IMR-90 (cell line): ENCODE data around the gene RNASE1. TPM values are rescaled to one million over a fixed set of nuclear protein-coding genes. Genes with fewer than 3 reads are reported as not detected.

Experiments
- ATAC-seq: fragments of 200-7000 bp; cut with Tn5 transposase; 2 replicates; pipeline ENCODE4 v1.9.1; 2020; ENCODE audit warnings: low read depth, mild to moderate bottlenecking, moderate library complexity
- BruUV-seq: library from RNA; stranded (reverse); fragments of 400-500 nt; replicated peaks from 2 replicates; lab custom pipeline; 2021; lab: Mats Ljungman, UMichigan
- CTCF ChIA-PET: fragments of 300-600 bp; formaldehyde crosslinking; extraction: SDS; loops from one replicate; lab custom pipeline; 2021; ENCODE audit warnings: antibody characterized with exemption; lab: Yijun Ruan, JAX
- POLR2A ChIA-PET: fragments of 300-600 bp; sonication (Branson Sonifier 250); formaldehyde crosslinking; loops from one replicate; lab custom pipeline; 2022; ENCODE audit warnings: antibody characterized with exemption; ENCODE audit not compliant: unreplicated experiment; lab: Charles Lee
- DNase-seq: peaks from one replicate; pipeline ENCODE4 v3.0.0; 2013
- H2AFZ ChIP-seq: replicated peaks from 2 replicates; pipeline ENCODE3; 2013; ENCODE audit warnings: low read length, mild to moderate bottlenecking; ENCODE audit not compliant: poor library complexity
- H2AK5ac ChIP-seq: 2 replicates; pipeline ENCODE4 v1.6.1; 2013; ENCODE audit warnings: low read depth, low read length, inconsistent platforms
- H2AK9ac ChIP-seq: replicated peaks from 2 replicates; pipeline ENCODE3; 2013; ENCODE audit warnings: mild to moderate bottlenecking, low read depth, low read length, moderate library complexity; ENCODE audit not compliant: poor library complexity
- H2BK120ac ChIP-seq: 2 replicates; pipeline ENCODE4 v1.6.1; 2013; ENCODE audit warnings: low read depth, low read length, inconsistent platforms
- H2BK15ac ChIP-seq: 3 replicates; pipeline ENCODE4 v1.6.1; 2013; ENCODE audit warnings: low read depth, low read length, inconsistent platforms
- H2BK20ac ChIP-seq: 2 replicates; pipeline ENCODE4 v1.6.1; 2013; ENCODE audit warnings: low read depth, mild to moderate bottlenecking, inconsistent platforms, low read length, moderate library complexity
- H2BK5ac ChIP-seq: 2 replicates; pipeline ENCODE4 v1.6.1; 2013; ENCODE audit warnings: mild to moderate bottlenecking, low read depth, low read length, inconsistent platforms; ENCODE audit not compliant: poor library complexity, severe bottlenecking
- H3K14ac ChIP-seq: replicated peaks from 2 replicates; pipeline ENCODE4 v1.6.1; 2013; ENCODE audit warnings: low read depth, low read length, inconsistent platforms
- H3K18ac ChIP-seq: 2 replicates; pipeline ENCODE4 v1.6.1; 2013; ENCODE audit warnings: low read depth, low read length, control low read depth
- H3K23ac ChIP-seq: 2 replicates; pipeline ENCODE4 v1.6.1; 2013; ENCODE audit warnings: low read depth, low read length, inconsistent platforms
- H3K27ac ChIP-seq: 2 replicates; pipeline ENCODE4 v1.5.1; 2013; ENCODE audit warnings: mild to moderate bottlenecking, control low read depth, low read length; ENCODE audit not compliant: insufficient read depth
- H3K27me3 ChIP-seq: 2 replicates; pipeline ENCODE4 v1.6.1; 2013; ENCODE audit warnings: low read length; ENCODE audit not compliant: control insufficient read depth, insufficient read depth
- H3K36me3 ChIP-seq: 2 replicates; pipeline ENCODE4 v1.6.1; 2013; ENCODE audit warnings: low read length, mixed read lengths; ENCODE audit not compliant: control insufficient read depth, insufficient read depth
- H3K4ac ChIP-seq: 2 replicates; pipeline ENCODE4 v1.6.1; 2013; ENCODE audit warnings: low read depth, low read length, inconsistent platforms
- H3K4me1 ChIP-seq: 2 replicates; pipeline ENCODE4 v1.6.1; 2013; ENCODE audit warnings: low read length, mixed read lengths; ENCODE audit not compliant: control insufficient read depth, insufficient read depth
- H3K4me2 ChIP-seq: 2 replicates; pipeline ENCODE4 v1.6.1; 2013; ENCODE audit warnings: low read depth, mild to moderate bottlenecking, control low read depth, low read length, moderate library complexity
- H3K4me3 ChIP-seq: 2 replicates; pipeline ENCODE4 v1.5.1; 2013; ENCODE audit warnings: low read depth, mild to moderate bottlenecking, control low read depth, low read length, moderate library complexity; ENCODE audit not compliant: insufficient read depth
- H3K56ac ChIP-seq: 2 replicates; pipeline ENCODE4 v1.6.1; 2013; ENCODE audit warnings: low read length, inconsistent platforms; ENCODE audit not compliant: insufficient read depth; ENCODE audit errors: extremely low read depth
- H3K79me1 ChIP-seq, 2 experiments: 2 replicates each; pipeline ENCODE4 v1.6.1; 2013; ENCODE audit warnings: low read length in 2 of 2, inconsistent platforms in 1 of 2, low read depth in 1 of 2
- H3K9ac ChIP-seq: 2 replicates; pipeline ENCODE4 v1.6.1; 2013; ENCODE audit warnings: low read depth, low read length, control low read depth
- H3K9me1 ChIP-seq: 2 replicates; pipeline ENCODE4 v1.6.1; 2013; ENCODE audit warnings: low read length, inconsistent platforms; ENCODE audit not compliant: insufficient read depth
- H3K9me3 ChIP-seq: 2 replicates; pipeline ENCODE4 v1.6.1; 2013; ENCODE audit warnings: low read length; ENCODE audit not compliant: control insufficient read depth, insufficient read depth
- H4K20me1 ChIP-seq: 2 replicates; pipeline ENCODE4 v1.6.1; 2013; ENCODE audit warnings: low read length, inconsistent platforms; ENCODE audit not compliant: insufficient read depth
- H4K5ac ChIP-seq: 2 replicates; pipeline ENCODE4 v1.6.1; 2013; ENCODE audit warnings: mild to moderate bottlenecking, low read depth, low read length, control low read depth
- H4K8ac ChIP-seq, 2 experiments: 2 replicates each; pipeline ENCODE4 v1.6.1; 2013; ENCODE audit warnings: low read depth in 2 of 2, low read length in 2 of 2, control low read depth in 1 of 2, inconsistent platforms in 1 of 2
- H4K91ac ChIP-seq: 2 replicates; pipeline ENCODE4 v1.6.1; 2013; ENCODE audit warnings: low read depth, low read length, inconsistent platforms; ENCODE audit not compliant: insufficient read depth
- BHLHE40 ChIP-seq: fragments of 150-350 bp; IDR thresholded peaks from 2 replicates; pipeline ENCODE4 v1.6.1; 2016; ENCODE audit warnings: mild to moderate bottlenecking, low read depth, low read length
- CEBPB ChIP-seq: IDR thresholded peaks from 2 replicates; pipeline ENCODE4 v1.6.1; 2012; ENCODE audit warnings: low read depth, low read length, improper control_type of control experiment
- CHD1 ChIP-seq: IDR thresholded peaks from 2 replicates; pipeline ENCODE4 v1.6.1; 2012; ENCODE audit warnings: low read depth, low read length, improper control_type of control experiment
- CTCF ChIP-seq: conservative IDR thresholded peaks from 2 replicates; pipeline ENCODE4 v1.5.1; 2012; ENCODE audit warnings: mild to moderate bottlenecking, low read depth, low read length, improper control_type of control experiment
- ELK1 ChIP-seq: fragments of 150-350 bp; IDR thresholded peaks from 2 replicates; pipeline ENCODE4 v1.6.1; 2016; ENCODE audit warnings: low read depth, mild to moderate bottlenecking, low read length, moderate library complexity, borderline replicate concordance
- FOS ChIP-seq: fragments of 150-350 bp; IDR thresholded peaks from 2 replicates; pipeline ENCODE4 v1.6.1; 2016; ENCODE audit warnings: low read depth, low read length
- MAFK ChIP-seq: IDR thresholded peaks from 2 replicates; pipeline ENCODE4 v1.6.1; 2012; ENCODE audit warnings: low read depth, low read length, improper control_type of control experiment
- MAZ ChIP-seq: IDR thresholded peaks from 2 replicates; pipeline ENCODE4 v1.6.1; 2012; ENCODE audit warnings: low read depth, mild to moderate bottlenecking, low read length, improper control_type of control experiment, moderate library complexity, borderline replicate concordance
- MXI1 ChIP-seq: IDR thresholded peaks from 2 replicates; pipeline ENCODE4 v1.6.1; 2012; ENCODE audit warnings: low read depth, mild to moderate bottlenecking, low read length, moderate library complexity, borderline replicate concordance
- NFE2L2 ChIP-seq: fragments of 150-350 bp; IDR thresholded peaks from 2 replicates; pipeline ENCODE4 v1.6.1; 2016; ENCODE audit warnings: low read depth, mild to moderate bottlenecking, low read length
- POLR2A ChIP-seq: IDR thresholded peaks from 2 replicates; pipeline ENCODE4 v1.6.1; 2012; ENCODE audit warnings: mild to moderate bottlenecking, low read depth, low read length
- RAD21 ChIP-seq: IDR thresholded peaks from 2 replicates; pipeline ENCODE4 v1.6.1; 2012; ENCODE audit warnings: low read length, improper control_type of control experiment
- RCOR1 ChIP-seq: IDR thresholded peaks from 2 replicates; pipeline ENCODE4 v1.6.1; 2012; ENCODE audit warnings: mild to moderate bottlenecking, low read length, improper control_type of control experiment; ENCODE audit not compliant: insufficient replicate concordance
- RFX5 ChIP-seq: IDR thresholded peaks from 2 replicates; pipeline ENCODE4 v1.8.0; 2012; ENCODE audit warnings: low read depth, mild to moderate bottlenecking, low read length, moderate library complexity
- SMC3 ChIP-seq: fragments of 150-350 bp; IDR thresholded peaks from 2 replicates; pipeline ENCODE4 v1.6.1; 2016; ENCODE audit warnings: low read depth, mild to moderate bottlenecking, antibody characterized with exemption, low read length, moderate library complexity
- USF2 ChIP-seq: fragments of 150-350 bp; IDR thresholded peaks from 2 replicates; pipeline ENCODE4 v1.6.1; 2017; ENCODE audit warnings: mild to moderate bottlenecking, antibody characterized with exemption, low read length, low read depth
- WGBS, 2 experiments: methylation state at CpG; one replicate each; pipeline versions ENCODE4 v1.1.5 to v1.1.7; 2013; ENCODE audit warnings: missing lambda C conversion rate in 2 of 2; ENCODE audit not compliant: insufficient read length in 1 of 2; ENCODE audit errors: extremely low coverage in 2 of 2; 5-methylcytosine and 5-hydroxymethylcytosine counted together
- dilution Hi-C: fragments of 300-500 bp; cut with HindIII; formaldehyde crosslinking; loops from one replicate; pipeline ENCODE4 v1.14.3; 2018; ENCODE audit warnings: low sequenced_read_pairs; ENCODE audit not compliant: unreplicated experiment
- in situ Hi-C: fragments of 300-500 bp; cut with MboI; formaldehyde crosslinking; loops from 3 replicates; pipeline ENCODE4 v1.14.3; 2019; ENCODE audit warnings: low sequenced_read_pairs, inconsistent platforms, mixed read lengths
- intact Hi-C: fragments of 100-400 bp; cut with micrococcal nuclease; formaldehyde crosslinking; loops from 2 replicates; pipeline ENCODE4 v1.10.0; 2022
- polyA plus RNA-seq, 3 experiments: library from polyadenylated mRNA; depleted of rRNA; stranded (reverse); fragments of >200 nt; gene quantifications; 2 replicates each; pipeline ENCODE4 v1.2.3, GENCODE V29; 2012; ENCODE audit warnings: low replicate concordance in 1 of 3
- total RNA-seq: library from RNA; depleted of rRNA; stranded (reverse); fragments of >200 nt; gene quantifications from 2 replicates; pipeline ENCODE4 v1.2.3, GENCODE V29; 2012

The RNASE1 gene
- total and polyA plus RNA-seq, 2 of the 4 experiments (the other 2 are of a cell fraction), result not detected

- no peak overlapping the region for H3K18ac ChIP-seq
- H3K23ac ChIP-seq, result no peak overlapping the region
- no peaks in the 10 kb centered on the region for H3K9me3 ChIP-seq
- no peaks in the 10 kb centered on the region for H3K36me3 ChIP-seq
- no peak overlapping the region for H3K4me2 ChIP-seq
- ATAC-seq, result no peak
- peak overlapping the region; percentile 33 for H2AFZ ChIP-seq
- no peak overlapping the region for H2AK5ac ChIP-seq
- H3K4ac ChIP-seq, result no peak overlapping the region
- ChIA-PET POLR2A (no interaction called here), CTCF (no interaction called here)
- no peak overlapping the region for H3K14ac ChIP-seq
- H3K9ac ChIP-seq, result no peak overlapping the region
- DNase-seq, result no peak
- H3K27me3 ChIP-seq, result peaks cover 2% of the 10 kb centered on the region; the same call in 1 of the 2 replicates
- no CpG with 5 or more reads among the region's 4 CpGs for WGBS, 2 experiments
- no peak overlapping the region for H4K8ac ChIP-seq
- H4K20me1 ChIP-seq, result no peaks in the 10 kb centered on the region
- H4K5ac ChIP-seq, result no peak overlapping the region
- H2BK120ac ChIP-seq, result no peak overlapping the region
- dilution Hi-C loops, result no loop called here
- H4K91ac ChIP-seq, result no peak overlapping the region
- no TSS peak for BruUV-seq
- intact Hi-C loops, result no loop called here
- H3K9me1 ChIP-seq, result no peaks in the 10 kb centered on the region
- no peak overlapping the region for H3K4me3 ChIP-seq
- H2BK15ac ChIP-seq, result no peak overlapping the region
- no peak overlapping the region for H2BK20ac ChIP-seq
- no peaks in the 10 kb centered on the region for H3K4me1 ChIP-seq
- in situ Hi-C loops, result no loop called here
- no peak overlapping the region for H3K27ac ChIP-seq
- TF ChIP-seq CTCF (no peak), MXI1 (no peak), MAFK (no peak), CHD1 (no peak), NFE2L2 (no peak), ELK1 (no peak), RCOR1 (no peak), MAZ (no peak), RFX5 (no peak), SMC3 (no peak), FOS (no peak), USF2 (no peak), RAD21 (no peak), BHLHE40 (no peak), CEBPB (no peak), POLR2A (no peak)
- H2AK9ac ChIP-seq, result no peak overlapping the region
- no peak overlapping the region for H3K56ac ChIP-seq
- H2BK5ac ChIP-seq, result no peak overlapping the region
- H3K79me1 ChIP-seq, result no peaks in the 10 kb centered on the region
Measured at GRCh38 chr14:20848955-20849570, 46.4 kb upstream of the RNASE1 start.
